Stimulated activated naive CD8-positive, alpha-beta T cell treated with anti-CD3 and anti-CD28 coated beads, Interleukin-15, Interleukin-2, amounts not matched to agents 100 U/mL and 50 U/mL, for 24 hours (primary cell): Measurements from ENCODE around the gene PHACTR1.

Experiments used
- ATAC-seq: fragments of 150-1000 bp; cut with Tn5 transposase; one replicate; pipeline ENCODE4 v1.10.0; 2021
- DNase-seq: peaks from one replicate; pipeline ENCODE4 v3.0.0; 2021

PHACTR1 gene

DNA sequence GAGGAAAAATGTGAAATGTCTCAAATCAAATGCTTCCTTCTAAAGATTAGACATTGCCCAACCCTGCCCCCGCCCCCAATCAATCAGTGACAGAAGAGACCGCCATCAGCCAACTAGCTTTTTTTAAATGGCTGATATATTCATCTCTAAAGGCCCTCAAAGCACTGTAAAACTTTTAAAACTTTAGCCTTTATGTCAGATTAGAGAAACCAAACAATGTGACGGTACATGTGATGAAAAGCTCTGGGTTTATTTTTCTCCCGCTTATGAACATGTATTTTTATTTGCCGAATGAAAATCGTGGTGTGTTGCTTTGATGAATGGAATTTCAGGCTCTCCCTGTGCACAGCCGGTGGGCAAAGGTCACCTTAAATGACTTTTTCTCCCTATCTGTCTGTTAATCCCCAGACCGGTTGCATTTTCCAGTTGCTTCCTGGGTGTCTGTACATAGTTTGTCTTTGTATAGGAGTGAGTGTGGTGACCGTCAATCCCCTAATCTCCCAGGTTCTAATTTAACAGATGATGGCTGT is 573.3 kb downstream of the PHACTR1 start:
- no peak for ATAC-seq
- no peak for DNase-seq

DNA sequence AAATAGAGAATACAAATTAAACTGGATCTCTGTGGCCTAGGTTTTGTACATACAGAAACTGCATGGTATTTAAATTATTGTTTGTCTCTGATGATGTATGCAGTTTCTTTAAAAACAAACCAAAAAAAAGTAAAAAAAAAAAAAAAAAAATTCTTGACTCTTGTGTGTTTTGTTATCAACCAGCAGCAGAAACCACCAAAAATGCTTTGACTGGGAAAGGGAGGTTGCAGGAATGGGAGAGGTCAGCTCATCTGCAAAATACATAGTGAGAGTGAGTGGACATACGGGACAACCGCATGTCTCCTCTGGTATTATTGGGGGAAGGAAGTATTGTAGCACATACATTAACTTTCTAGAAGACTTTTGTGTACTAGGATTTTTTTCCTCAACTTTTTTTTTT is 573.8 kb downstream of the PHACTR1 start:
- ATAC-seq: no peak
- no peak for DNase-seq

DNA sequence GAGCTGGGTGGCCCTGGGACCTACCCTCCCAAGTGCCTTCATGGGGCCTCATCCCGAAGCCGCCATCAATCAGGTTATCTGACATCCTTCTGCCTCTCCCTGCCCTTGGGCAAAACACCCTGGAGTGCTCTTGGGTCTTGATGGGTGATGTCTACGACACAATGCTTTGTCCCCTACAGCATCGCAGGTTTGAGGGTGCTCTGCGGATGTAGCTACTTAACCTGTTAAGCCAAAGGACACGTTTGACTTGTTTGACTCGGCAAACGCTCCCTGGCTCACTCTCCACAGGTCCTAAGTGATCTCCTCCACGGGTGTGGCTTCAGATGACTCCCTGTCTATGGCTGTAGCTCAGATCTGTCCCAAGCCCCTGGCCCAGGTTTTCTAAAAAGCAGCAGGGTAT is 576.2 kb downstream of the PHACTR1 start:
- DNase-seq: no peak
- ATAC-seq: no peak

DNA sequence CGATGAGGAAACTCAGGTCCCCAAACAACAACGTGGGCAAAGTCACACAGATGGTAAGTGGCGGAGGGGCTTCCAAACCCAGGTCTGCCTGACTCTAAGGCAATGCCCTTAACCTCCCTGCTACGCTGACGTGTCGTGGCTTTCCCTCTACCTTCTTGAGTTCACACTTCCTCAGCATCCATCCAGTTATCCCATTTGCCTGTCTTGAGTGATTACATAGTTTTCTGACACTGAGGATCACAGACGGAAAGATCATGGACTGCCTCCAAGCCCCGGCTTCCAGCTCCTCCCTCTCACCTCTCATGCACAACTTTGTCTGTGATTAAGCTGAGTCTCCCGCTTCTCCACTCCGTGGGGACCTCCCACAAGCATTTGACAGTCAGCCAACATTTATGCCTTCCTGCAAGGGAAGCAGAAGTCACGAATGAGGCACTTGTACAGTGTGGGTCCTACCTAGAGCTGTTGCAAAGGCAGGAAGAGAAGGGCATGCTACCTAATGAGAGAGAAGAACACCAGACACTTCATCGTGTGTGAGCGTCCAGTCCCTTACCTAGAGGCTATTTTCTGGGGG is 578.0 kb downstream of the PHACTR1 start:
- no peak for DNase-seq
- ATAC-seq: no peak

DNA sequence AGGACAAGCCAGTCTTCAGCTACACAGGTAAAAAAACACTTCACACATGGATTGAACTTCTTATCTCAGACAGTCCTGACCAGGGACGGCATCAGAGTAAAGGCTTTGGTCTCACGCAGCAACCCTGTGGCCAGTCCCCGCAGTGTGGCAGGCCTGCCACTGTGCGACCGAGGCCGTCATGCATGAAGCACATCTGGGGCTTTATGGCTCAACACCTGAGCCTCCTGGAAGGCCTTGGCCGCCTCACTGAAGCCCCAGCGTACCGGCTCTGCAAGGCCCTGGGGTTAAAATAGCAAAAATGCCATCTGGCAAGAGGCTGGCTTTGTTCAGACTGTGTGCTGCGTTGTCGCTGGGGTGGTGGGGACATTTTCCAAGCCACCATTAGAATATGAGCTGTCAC is 579.0 kb downstream of the PHACTR1 start:
- no peak for DNase-seq
- no peak for ATAC-seq

DNA sequence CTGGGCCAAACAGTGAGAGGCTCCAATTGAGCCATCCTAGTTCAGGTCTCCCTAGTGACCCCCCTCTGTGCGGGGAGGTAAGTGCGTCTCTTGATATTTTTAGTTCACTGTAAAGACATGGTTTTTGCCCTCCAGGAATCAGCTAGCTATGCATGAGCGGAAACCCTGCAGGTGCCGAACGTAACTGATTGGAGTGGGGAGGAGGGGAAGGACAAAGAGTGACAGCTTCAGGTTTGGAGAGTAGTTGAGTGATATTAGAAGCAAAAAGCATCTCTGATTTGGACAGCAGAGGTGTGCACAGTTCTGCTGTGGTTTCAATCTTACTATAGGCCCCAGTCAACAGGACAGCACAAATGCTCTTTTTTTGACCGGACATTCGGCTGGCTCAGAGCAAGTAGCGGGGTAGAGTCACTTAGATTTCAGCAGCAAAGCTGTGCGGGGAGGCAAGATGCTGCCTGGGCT is 580.0 kb downstream of the PHACTR1 start:
- DNase-seq (no peak), ATAC-seq (no peak)

DNA sequence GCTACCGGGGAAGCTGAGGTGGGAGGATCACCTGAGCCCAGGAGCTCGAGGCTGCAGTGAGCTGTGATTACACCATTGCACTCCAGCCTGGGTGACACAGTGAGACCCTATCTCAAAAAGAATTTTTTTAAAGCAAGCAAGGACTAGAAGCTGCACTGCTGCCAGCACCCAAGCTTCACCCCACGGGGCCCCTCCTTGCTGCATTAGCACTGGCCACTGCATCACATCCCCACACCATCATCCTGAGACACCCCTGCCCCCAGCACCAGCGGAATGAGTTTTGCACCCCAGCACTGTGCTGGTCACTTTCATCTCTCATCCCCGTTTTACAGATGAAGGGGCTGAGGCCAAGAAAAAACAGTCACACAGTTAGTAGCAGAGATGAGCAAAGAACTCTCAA is 580.8 kb downstream of the PHACTR1 start:
- ATAC-seq (no peak), DNase-seq (no peak)

DNA sequence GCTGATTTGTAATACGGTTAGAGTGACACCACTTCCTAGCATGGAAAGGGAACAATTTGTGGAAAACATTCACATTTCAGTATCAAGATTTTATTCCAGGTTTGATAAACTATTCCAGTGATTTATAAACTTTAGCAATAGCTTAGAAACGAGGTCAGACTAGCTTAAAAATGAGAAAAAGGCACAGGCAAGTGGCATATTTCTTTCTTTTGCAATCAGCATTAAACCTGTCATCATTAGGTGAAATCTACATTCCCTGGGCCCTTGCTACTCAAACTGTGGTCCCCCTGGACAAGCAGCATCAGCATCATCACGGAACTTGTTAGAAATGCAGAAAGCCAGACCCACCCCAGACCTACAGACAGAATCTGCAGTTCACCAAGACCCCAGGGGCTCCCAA is 581.9 kb downstream of the PHACTR1 start:
- ATAC-seq: no peak
- no peak for DNase-seq

DNA sequence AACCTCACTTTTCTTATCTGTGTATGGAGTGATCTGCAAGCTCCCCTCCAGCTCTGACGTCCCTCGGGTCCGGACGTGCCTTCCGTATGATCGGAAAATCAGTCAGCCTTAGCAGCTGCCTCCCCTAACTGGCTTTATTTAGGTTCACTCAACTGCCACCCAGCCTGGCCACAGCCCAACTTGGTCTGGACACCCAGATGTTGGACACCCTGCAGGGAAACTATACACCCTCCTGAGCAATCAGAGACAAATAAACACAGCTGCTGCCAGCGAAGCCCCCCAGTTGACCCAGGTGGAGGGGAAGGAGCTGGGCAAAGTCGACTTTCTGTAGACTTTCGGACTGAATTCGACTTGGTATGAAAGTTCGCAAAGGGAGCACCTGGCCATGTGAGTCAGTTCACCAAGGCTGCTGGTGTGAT is 582.8 kb downstream of the PHACTR1 start:
- no peak for DNase-seq

DNA sequence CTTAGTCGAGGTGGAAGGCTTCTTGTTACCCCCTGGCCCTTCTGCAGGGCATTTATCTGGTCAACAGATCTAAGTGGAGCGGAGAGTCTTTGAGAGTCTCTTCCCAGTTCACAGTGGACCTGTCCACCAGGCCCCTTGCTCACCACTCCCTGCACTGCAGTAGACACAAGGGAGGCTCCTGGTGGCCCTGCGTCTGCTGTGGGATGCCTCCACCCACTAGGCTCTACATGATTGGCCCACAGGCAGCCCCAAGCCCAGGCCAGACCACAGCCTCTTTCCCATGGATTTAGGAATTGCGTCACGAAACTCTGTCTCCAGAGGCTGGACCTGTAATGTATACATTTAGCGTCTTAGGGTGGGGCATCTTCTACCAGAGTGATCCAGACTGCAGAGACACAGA is 583.4 kb downstream of the PHACTR1 start:
- no peak for ATAC-seq
- no peak for DNase-seq

More for the DNA sequence above, 582.8 kb downstream of the PHACTR1 start:
- no peak for ATAC-seq

DNA sequence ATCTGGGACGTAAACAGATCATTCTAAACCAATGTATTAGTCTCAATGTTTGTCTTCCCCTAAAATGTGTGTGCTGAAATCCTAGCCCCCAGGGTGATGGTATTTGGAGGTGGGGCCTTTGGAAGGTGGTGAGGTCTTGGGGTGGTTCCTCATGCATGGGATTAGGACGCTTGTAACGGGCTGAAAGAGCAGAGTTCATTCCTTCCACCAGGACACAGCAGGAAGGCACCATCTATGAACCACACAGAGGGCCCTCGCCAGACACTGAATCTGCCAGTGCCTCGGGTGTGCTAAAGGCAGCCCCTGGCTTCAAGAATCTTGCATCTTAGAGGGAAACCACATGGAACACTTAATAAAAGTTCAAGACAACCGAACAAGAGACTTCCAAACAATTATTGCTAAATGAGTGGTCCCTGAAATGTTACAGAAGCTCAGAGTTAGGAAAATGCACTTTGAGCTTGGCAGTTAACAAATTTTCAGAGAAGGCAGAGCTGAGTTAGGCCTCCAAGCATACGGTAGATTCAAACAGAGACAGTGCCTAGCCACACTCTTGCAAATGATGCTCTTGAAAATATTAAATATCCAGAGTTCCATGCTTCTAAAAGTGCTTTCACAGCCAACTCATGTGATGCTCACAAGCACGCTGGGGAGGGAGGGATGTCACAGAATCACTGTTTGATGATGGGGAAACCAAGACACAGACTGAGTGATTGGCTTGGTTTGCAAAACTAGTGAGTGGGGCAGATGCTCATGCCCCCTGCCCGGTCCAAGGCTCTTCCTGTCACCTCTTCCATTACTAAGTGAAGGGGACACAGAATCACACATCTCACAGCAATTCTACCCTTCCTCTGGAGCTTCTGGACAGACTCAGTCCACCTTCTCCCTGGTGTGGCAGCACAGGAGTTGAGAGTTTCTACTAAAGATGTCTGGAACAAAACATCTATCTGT is 584.4 kb downstream of the PHACTR1 start:
- DNase-seq (no peak), ATAC-seq (no peak)

DNA sequence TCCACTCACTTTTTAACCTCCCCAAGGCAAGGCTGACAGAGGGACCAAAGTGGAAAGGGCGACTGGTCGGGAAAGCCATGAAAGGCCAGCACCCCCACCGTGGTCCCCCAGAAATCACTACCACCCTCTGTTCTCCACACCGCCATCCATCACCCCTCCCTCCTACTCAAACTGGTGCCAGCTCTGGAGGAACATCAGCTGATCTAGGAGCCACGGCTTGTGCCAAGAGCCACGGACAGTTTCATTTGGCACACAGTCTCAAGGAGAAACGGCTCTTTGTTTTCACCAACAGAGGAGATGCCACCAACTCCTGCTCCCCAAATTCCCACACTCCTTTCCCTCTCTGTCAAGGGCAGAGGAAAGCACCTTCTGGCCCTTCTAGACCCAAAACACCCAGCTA is 585.7 kb downstream of the PHACTR1 start:
- DNase-seq (no peak), ATAC-seq (no peak)

DNA sequence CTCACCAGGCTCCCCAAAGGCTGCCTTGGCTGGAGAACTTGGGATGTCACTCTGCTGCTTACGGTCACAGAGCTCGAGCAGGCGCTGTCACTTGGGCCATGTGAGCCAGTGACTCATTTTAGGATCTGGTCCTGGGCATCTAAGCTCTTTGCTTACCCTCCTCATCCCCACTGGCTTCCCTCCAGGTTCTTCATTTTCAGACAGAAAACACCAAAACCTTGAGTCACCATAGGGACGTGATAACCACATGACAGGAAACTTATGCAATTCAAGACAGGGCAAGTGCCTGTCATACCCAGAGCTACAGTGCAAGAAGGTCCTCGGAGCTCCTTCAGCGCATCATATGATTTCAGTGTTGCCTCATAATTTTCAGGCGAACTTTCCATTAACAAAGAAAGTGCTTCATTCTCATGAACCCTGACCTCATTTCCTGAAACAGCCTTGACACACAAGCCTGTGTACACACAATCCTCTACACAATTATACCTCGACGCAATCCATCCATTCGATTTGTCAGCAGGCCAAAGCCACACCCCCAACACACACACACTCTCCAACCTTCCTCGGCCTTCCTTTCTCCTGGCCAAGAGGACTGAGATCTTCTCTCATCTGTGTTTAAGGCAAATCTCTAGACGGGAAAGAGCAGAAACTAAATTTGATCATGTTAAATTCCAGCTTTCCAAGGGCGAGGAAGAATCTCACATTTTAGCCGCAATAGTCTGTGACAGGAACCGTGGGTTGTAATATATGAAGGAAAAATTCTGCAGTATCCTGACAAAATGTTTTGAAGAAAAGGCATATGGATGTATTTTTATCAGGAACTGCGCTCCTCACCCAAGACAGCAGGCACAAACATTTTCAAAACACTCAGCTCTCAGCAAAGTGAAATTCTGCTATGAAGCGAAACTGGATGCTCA is 586.4 kb downstream of the PHACTR1 start:
- ATAC-seq (peak; percentile 92), DNase-seq (peak; percentile 58)

DNA sequence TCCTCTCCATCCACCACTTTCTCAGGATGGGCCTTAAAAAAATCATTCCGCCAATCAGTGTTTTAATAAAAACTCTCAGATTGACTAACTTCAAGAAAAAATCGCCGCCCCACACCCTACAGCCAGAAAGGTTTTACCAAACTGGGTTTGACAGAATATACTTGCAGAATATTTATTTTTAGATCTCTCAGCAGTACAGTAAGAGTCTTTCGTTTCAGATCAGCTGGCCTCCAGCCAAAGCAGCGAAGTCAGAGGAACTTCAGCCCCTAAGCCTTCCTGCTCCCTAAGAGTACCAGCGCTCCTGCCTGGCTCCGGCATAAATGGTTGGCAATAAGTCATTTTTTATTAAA is 587.1 kb downstream of the PHACTR1 start:
- ATAC-seq (no peak), DNase-seq (peak; percentile 37)

DNA sequence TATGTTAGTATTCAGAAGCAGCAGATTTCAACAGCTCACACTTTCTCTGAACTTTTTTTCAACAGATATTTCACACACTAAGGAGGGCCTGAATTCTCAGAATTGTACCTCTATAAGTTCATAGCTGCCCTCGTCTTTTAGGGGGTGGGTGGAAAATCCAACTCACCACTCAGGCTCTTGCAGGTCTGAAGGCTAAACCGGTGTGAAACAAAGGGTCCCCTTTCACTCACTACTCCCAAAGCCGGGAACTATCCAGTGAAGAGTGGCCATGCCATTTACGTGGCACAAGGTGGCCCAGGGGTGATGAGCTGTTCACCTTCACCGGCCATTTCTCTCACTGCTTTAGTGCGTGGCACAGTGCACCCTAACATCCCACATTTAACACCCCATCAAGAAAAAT is 587.5 kb downstream of the PHACTR1 start:
- DNase-seq (no peak), ATAC-seq (no peak)

DNA sequence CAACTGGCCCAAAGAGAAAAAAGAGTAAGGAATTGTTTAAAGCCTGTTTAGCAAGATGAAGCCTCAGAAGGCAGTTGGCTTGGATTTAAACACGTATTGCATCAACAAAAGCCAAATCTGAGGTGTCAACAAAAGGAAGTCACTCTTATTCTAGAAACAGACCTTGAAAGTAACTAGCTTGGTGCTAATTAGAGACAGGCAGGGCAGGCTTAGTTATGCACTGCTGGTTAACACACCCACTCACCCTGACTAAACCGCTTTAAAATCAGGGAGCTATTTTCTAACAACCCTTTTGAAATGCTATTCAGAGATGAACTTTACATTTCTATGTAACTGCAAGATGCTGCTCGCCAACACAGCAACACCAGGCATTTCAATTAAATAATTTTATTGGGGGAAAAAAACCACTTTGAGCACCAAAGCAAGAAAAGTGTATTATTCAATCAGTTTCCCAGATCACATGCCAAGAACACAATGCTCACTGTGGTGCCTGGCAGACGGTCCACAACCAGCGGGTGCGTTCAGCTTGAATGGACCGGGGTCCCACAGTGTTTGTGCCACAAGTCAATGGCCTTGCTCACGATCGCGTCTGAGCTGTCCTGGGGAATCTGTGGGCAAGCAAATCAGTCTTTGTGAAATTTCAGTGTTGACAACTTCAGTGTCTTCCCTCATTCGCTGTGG is 588.2 kb downstream of the PHACTR1 start:
- no peak for DNase-seq
- no peak for ATAC-seq

DNA sequence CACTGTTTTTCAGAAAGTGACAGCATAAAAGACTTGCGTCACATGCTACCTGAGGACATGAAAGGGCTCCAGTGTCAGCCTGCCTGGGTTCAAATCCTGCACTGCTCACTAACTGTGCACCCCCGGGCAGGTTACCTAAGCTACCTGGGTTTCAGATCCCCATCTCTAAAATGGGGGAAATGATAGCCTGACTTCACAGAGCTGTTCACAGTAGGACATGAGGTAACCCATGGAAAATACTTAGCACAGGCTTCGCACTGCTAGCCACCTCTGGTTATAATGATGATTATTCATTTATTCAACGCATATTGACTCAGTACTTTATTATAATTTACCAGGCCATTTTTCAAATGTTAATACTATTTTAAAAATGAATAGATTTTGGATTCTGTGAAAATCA is 588.7 kb downstream of the PHACTR1 start:
- no peak for DNase-seq
- ATAC-seq: no peak

DNA sequence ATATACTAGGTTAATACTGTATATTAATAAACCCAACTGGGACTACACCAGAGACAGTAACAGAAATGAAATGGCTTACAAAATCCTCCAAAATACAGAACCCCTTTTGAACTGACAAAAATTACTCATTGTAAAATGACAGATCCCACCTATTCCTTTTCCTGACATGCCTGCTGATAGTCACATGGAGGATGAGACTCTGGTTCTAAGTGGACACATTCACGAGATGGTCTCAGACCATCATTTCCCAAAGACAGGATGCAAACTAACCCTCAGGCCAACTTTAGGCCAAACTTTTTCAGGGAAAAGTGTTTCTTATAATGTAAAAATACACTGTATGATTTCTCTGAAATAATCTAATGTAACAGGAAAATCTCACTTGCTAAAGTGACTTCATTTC is 589.2 kb downstream of the PHACTR1 start:
- no peak for ATAC-seq

DNA sequence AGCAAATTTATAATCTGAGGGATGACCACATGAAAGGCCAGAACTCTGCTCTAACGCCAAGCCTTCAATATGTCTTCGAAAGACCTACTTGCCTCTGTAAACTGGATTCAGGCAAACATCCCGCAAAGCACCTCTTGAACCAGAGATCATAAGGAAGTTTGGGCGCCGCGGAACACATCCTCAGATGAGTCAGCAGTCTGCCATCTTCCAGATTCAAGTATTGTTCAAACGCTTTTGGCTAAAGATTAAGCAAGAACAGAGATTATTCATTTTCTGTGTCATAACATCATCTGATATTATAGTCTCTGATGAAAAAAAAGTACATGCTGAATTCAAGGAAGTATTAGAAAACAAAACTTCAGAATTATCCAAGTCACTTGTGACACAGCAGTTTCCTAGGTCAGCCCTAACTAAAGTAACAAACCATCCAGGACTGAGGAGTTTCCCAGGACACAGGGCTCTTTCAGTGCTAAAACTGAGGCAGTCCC is 591.0 kb downstream of the PHACTR1 start:
- DNase-seq (no peak), ATAC-seq (no peak)

More for the DNA sequence above, 589.2 kb downstream of the PHACTR1 start:
- no peak for DNase-seq

DNA sequence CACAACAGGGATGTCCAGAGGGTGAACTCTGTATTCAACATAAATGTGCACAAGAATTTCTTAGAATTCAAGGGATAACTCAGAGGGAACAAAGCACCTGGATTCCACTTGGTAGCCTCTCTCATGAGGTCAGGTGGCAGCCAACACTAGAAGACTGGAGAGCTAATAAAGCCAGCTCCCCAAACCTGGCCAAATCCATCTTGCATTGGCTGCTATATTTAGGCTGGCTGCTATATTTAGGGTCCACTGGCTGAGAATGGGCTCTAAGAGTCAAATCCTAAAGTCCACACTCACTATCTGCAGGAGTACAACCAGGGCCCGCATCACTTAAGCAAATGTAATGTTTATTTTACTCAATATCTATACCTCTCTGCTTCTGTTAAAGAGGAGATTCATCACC is 591.8 kb downstream of the PHACTR1 start:
- DNase-seq (no peak), ATAC-seq (no peak)

DNA sequence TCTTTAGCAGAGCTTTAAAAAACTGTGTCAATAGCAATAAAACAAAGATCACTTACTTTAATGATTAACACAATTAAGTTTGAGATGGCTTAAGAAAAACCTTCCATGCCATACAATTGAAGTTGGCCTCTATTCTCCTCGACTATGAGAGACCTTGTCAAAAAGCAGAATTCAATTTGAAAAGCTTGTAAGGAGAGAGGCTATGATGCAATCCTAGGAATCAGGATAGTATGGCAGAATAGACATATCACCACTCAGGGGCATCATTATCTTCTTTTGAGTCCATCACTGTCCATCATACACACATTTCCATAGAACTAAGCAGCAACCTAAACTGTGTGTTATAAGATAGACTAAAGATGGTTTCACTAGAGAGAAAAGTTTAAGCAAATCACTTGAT is 594.6 kb downstream of the PHACTR1 start:
- DNase-seq: no peak
- ATAC-seq: no peak

DNA sequence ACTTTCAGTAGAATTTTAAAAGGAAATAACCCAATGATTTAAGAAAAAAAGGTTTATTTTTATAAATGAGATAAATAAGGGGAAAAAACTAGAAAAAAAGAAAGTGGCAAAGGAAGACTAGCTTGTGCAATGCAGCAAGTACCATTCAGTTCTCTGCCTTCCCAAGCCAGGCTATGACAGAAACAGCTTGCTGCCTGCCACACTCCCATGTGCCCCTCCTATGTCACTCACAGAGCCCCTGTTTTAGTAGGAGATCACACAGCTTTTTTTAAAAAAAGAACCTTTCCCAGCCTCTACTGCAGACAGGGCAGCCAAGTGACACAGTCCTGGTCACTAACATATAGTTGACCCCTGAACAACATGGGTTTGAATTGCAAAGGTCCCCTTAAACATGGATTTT is 598.2 kb downstream of the PHACTR1 start:
- ATAC-seq (no peak), DNase-seq (no peak)
